A549 (cell line): ENCODE results near the gene HMOX1. TPM values are rescaled to one million over a fixed set of nuclear protein-coding genes. Genes with fewer than 3 reads are reported as not detected.

Source experiments
- ATAC-seq, 2 experiments: fragments of 200-7000 bp in 1 of 2; fragments of >200 bp in 1 of 2; cut with Nextera tagmentation in 1 of 2; cut with Tn5 transposase in 1 of 2; 3 replicates each; pipeline versions ENCODE4 v1.8.0 to v1.9.1; 2018 to 2020; ENCODE audit warnings: mild to moderate bottlenecking in 1 of 2, moderate library complexity in 1 of 2
- CTCF ChIA-PET: fragments of 300-600 bp; sonication (Branson Sonifier 250); formaldehyde crosslinking; extraction: SDS; loops from one replicate; lab custom pipeline; 2021; ENCODE audit warnings: antibody characterized with exemption, inconsistent platforms; lab: Yijun Ruan, JAX
- POLR2A ChIA-PET: fragments of 350-600 bp; formaldehyde crosslinking; extraction: SDS; loops from one replicate; lab custom pipeline; 2021; ENCODE audit warnings: antibody characterized with exemption, inconsistent platforms; lab: Yijun Ruan, JAX
- DNase-seq, 2 experiments: peaks; one replicate each; pipeline versions ENCODE4 v3.0.0 to v3.0.0-alpha.2; 2011 to 2016; ENCODE audit warnings: low read depth in 1 of 2, low spot score in 1 of 2
- FAIRE-seq: peaks from 2 replicates; lab custom pipeline; 2011; peaks lifted over from hg19 to GRCh38; lab: Jason Lieb, UNC
- H3K27ac ChIP-seq, 2 experiments: fragments of >200 bp; sonication (Bioruptor Twin); formaldehyde crosslinking; 3 replicates each; pipeline ENCODE4 v1.5.1; 2016 to 2017
- H3K4me1 ChIP-seq: fragments of >200 bp; sonication (Bioruptor Twin); formaldehyde crosslinking; 3 replicates; pipeline ENCODE4 v1.6.1; 2016
- H3K4me2 ChIP-seq: fragments of >200 bp; sonication (Bioruptor Twin); formaldehyde crosslinking; 3 replicates; pipeline ENCODE4 v1.6.1; 2016
- H3K4me3 ChIP-seq: fragments of >200 bp; sonication (Bioruptor Twin); formaldehyde crosslinking; 3 replicates; pipeline ENCODE4 v1.5.1; 2016
- H3K9me3 ChIP-seq: fragments of >200 bp; sonication (Bioruptor Twin); formaldehyde crosslinking; 3 replicates; pipeline ENCODE4 v1.6.1; 2016
- BCL3 ChIP-seq: fragments of >200 bp; sonication (Bioruptor Twin); formaldehyde crosslinking; IDR thresholded peaks from 3 replicates; pipeline ENCODE4 v1.6.1; 2016
- BHLHE40 ChIP-seq: IDR thresholded peaks from 2 replicates; pipeline ENCODE4 v1.6.1; 2012; ENCODE audit warnings: low read depth, low read length, inconsistent platforms
- CBX2 ChIP-seq: fragments of 200-600 bp; sonication (generic); IDR thresholded peaks from 2 replicates; pipeline ENCODE4 v1.6.1; 2016; ENCODE audit warnings: low read depth, mild to moderate bottlenecking, borderline replicate concordance
- CHD2 ChIP-seq: fragments of 150-350 bp; IDR thresholded peaks from 2 replicates; pipeline ENCODE4 v1.6.1; 2014; ENCODE audit warnings: low read length; ENCODE audit not compliant: partially characterized antibody
- FOSB ChIP-seq: fragments of 250-450 bp; sonication (Bioruptor Pico); IDR thresholded peaks from 2 replicates; pipeline ENCODE4 v1.5.0; 2020; ENCODE audit warnings: mild to moderate bottlenecking, moderate library complexity
- FOSL2 ChIP-seq, 2 experiments: fragments of 450-650 bp in 1 of 2; fragments of >200 bp in 1 of 2; sonication (Bioruptor Twin) in 1 of 2; formaldehyde crosslinking; IDR thresholded peaks; 2 replicates each; pipeline versions ENCODE4 v1.5.0 to v1.6.1; 2016 to 2020; ENCODE audit warnings: mild to moderate bottlenecking in 1 of 2, moderate library complexity in 1 of 2
- HOXA7 ChIP-seq: fragments of 250-450 bp; sonication (Bioruptor Pico); IDR thresholded peaks from 2 replicates; pipeline ENCODE4 v1.5.0; 2020; ENCODE audit warnings: mild to moderate bottlenecking, moderate library complexity
- HOXB13 ChIP-seq: fragments of 250-450 bp; sonication (Bioruptor Pico); IDR thresholded peaks from 2 replicates; pipeline ENCODE4 v1.5.0; 2020; ENCODE audit warnings: low read depth, mild to moderate bottlenecking, moderate library complexity
- KDM5A ChIP-seq: fragments of 200-600 bp; sonication (generic); IDR thresholded peaks from 2 replicates; pipeline ENCODE4 v1.6.1; 2016; ENCODE audit warnings: antibody characterized with exemption, mild to moderate bottlenecking
- MAFK ChIP-seq: fragments of 450-650 bp; IDR thresholded peaks from 2 replicates; pipeline ENCODE4 v1.6.1; 2014; ENCODE audit not compliant: partially characterized antibody
- MYC ChIP-seq: IDR thresholded peaks from 2 replicates; pipeline ENCODE4 v1.6.1; 2012; ENCODE audit warnings: mild to moderate bottlenecking, inconsistent platforms, low read length, improper control_type of control experiment, borderline replicate concordance
- NFE2L2 ChIP-seq: fragments of 150-350 bp; conservative IDR thresholded peaks from 2 replicates; pipeline ENCODE4 v1.6.1; 2014; ENCODE audit warnings: low read length
- RAD21 ChIP-seq, 2 experiments: fragments of >200 bp in 1 of 2; sonication (Bioruptor Twin) in 1 of 2; formaldehyde crosslinking in 1 of 2; IDR thresholded peaks in 1 of 2; conservative IDR thresholded peaks in 1 of 2; 2 replicates in 1 of 2; 3 replicates in 1 of 2; pipeline ENCODE4 v1.6.1; 2012 to 2018; ENCODE audit warnings: inconsistent platforms in 1 of 2
- RFX5 ChIP-seq: fragments of 450-650 bp; IDR thresholded peaks from 2 replicates; pipeline ENCODE4 v1.7.1; 2014; ENCODE audit warnings: antibody characterized with exemption, mild to moderate bottlenecking, moderate library complexity
- RNF2 ChIP-seq: fragments of 200-600 bp; sonication (generic); IDR thresholded peaks from 2 replicates; pipeline ENCODE4 v1.6.1; 2016; ENCODE audit warnings: low read depth, mild to moderate bottlenecking, antibody characterized with exemption, moderate library complexity, borderline replicate concordance
- TP53 ChIP-seq: fragments of 250-450 bp; sonication (Bioruptor Pico); IDR thresholded peaks from 2 replicates; pipeline ENCODE4 v1.5.0; 2021; ENCODE audit warnings: mild to moderate bottlenecking, moderate library complexity
- ZFP36 ChIP-seq: fragments of 450-650 bp; IDR thresholded peaks from 2 replicates; pipeline ENCODE4 v1.6.1; 2014; ENCODE audit warnings: borderline replicate concordance; ENCODE audit not compliant: partially characterized antibody
- WGBS: methylation state at CpG from one replicate; pipeline ENCODE4 v1.1.6; 2017; ENCODE audit errors: missing lambda C conversion rate; 5-methylcytosine and 5-hydroxymethylcytosine counted together
- polyA plus RNA-seq, 4 experiments: library from polyadenylated mRNA; depleted of rRNA in 3 of 4; stranded (reverse); fragments of >200 nt; fragmentation: RNase III in 1 of 4; extraction: RNeasy Plus Mini Kit Qiagen cat#74134 plus additional on column Dnase treatment in 1 of 4; gene quantifications; 2 replicates in 3 of 4; 3 replicates in 1 of 4; pipeline ENCODE4 v1.2.3, GENCODE V29; 2011 to 2017

The HMOX1 gene
- polyA plus RNA-seq, 2 of the 4 experiments (the other 2 are of a cell fraction), result 97.7 to 506 TPM

- TF ChIP-seq TP53, result no peak
- no peak for TF ChIP-seq CHD2
- no peak for TF ChIP-seq NFE2L2
- TF ChIP-seq BCL3, result no peak
- no peak for TF ChIP-seq HOXB13 (CRISPR knock-in tag)
- TF ChIP-seq RFX5, result no peak
- no peak for TF ChIP-seq CBX2
These were observed 27.6 kb upstream of the HMOX1 start (continued) for GRCh38 chr22:35353318-35353717.

- Histone ChIP-seq H3K4me2 (no peak overlapping the region), H3K9me3 (no peaks in the 10 kb centered on the region), H3K4me1 (peaks cover 37% of the 10 kb centered on the region)
- FAIRE-seq, result no peak
- CTCF ChIA-PET, result interaction anchor here (0.6 to 6.3 kb wide), 4 partner anchors 11 to 466 kb away, joined by 3 to 46 read pairs (median 8); no protein-coding TSS in a partner anchor
- TF ChIP-seq RAD21 (conservative IDR thresholded peaks at IDR 0.05 in 1 of 2, IDR thresholded peaks at IDR 0.05 in 1 of 2) (no peak), FOSB (CRISPR knock-in tag) (no peak), RNF2 (no peak), KDM5A (no peak), CBX2 (no peak), MYC (no peak), ZFP36 (no peak), BHLHE40 (no peak), HOXA7 (CRISPR knock-in tag) (no peak), BCL3 (no peak)
- TF ChIP-seq, all 56 proteins: peak for 0
- H3K27ac ChIP-seq, result peak overlapping the region in 1 of 2 experiments; percentile 98; a peak in 2 of 6 replicates
- ATAC-seq, result no peak
- H3K4me3 ChIP-seq, result no peak overlapping the region
- WGBS, result 93% methylated on average over 4 of the region's 4 CpGs
- POLR2A ChIA-PET, result interaction anchor here (1.6 kb wide), 1 partner anchor 43 kb away, joined by 3 read pairs; no protein-coding TSS in a partner anchor
- no peak for DNase-seq
These were observed 26.8 kb upstream of the HMOX1 start for GRCh38 chr22:35354068-35354467.

- H3K4me2 ChIP-seq, result no peak overlapping the region
- peaks cover 40% of the 10 kb centered on the region for H3K4me1 ChIP-seq
- FAIRE-seq, result no peak
- DNase-seq, result peak; percentile 43 to 52
- no peaks in the 10 kb centered on the region for H3K9me3 ChIP-seq
- CTCF ChIA-PET, result interaction anchor here (0.8 to 1.4 kb wide), 4 partner anchors 10 to 708 kb away, joined by 3 read pairs; no protein-coding TSS in a partner anchor
- TF ChIP-seq MAFK, result no peak
- TF ChIP-seq FOSL2 (IDR thresholded peaks at IDR 0.05), result no peak
- TF ChIP-seq FOSL2 (CRISPR knock-in tag; IDR thresholded peaks at IDR 0.05), result peak; percentile 23; the same call in 1 of the 2 replicates
- TF ChIP-seq, all 56 proteins: peak for 1
- Histone ChIP-seq H3K4me3 (no peak overlapping the region), H3K27ac (peak overlapping the region in 1 of 2 experiments; percentile 63; a peak in 2 of 6 replicates)
- POLR2A ChIA-PET, result interaction anchor here (0.6 to 1.1 kb wide), 3 partner anchors 22 to 52 kb away, joined by 3 to 5 read pairs (median 4); no protein-coding TSS in a partner anchor
- peak; percentile 32 to 48; a peak in 3 of 6 replicates for ATAC-seq
- 74% methylated on average over 6 of the region's 6 CpGs for WGBS
These were observed 22.8 kb upstream of the HMOX1 start for GRCh38 chr22:35357883-35358621.
